B cell (primary cell): Measurements from ENCODE around the gene MED25. TPM values are rescaled to one million over a fixed set of nuclear protein-coding genes. Genes with fewer than 3 reads are reported as not detected.

Experiments
- ATAC-seq: fragments of 200-7000 bp; cut with Tn5 transposase; one replicate; pipeline ENCODE4 v1.10.0; 2021; ENCODE audit warnings: low read depth, mild to moderate bottlenecking, moderate number of reproducible peaks, moderate library complexity
- CTCF ChIA-PET: fragments of 350-600 bp; sonication (Branson Sonifier 250); formaldehyde crosslinking; loops from one replicate; lab custom pipeline; 2021; ENCODE audit warnings: antibody characterized with exemption, inconsistent platforms; lab: Charles Lee
- POLR2A ChIA-PET: fragments of 350-600 bp; sonication (Branson Sonifier 250); formaldehyde crosslinking; loops from one replicate; lab custom pipeline; 2021; ENCODE audit warnings: antibody characterized with exemption; lab: Charles Lee
- DNase-seq: peaks from one replicate; pipeline ENCODE4 v3.0.0; 2013
- H2AFZ ChIP-seq: 2 replicates; pipeline ENCODE4 v1.6.1; 2012; ENCODE audit warnings: mild to moderate bottlenecking, low read depth, low read length; ENCODE audit not compliant: insufficient read depth, poor library complexity, severe bottlenecking
- H3K27ac ChIP-seq, 2 donors: 1 replicate in 1 of 2; 2 replicates in 1 of 2; pipeline ENCODE4 v1.5.1; 2012 to 2013; ENCODE audit warnings: low read length in 2 of 2, mild to moderate bottlenecking in 2 of 2, moderate library complexity in 1 of 2
- H3K27me3 ChIP-seq, 4 experiments: fragments of 200-600 bp in 1 of 4; sonication (generic) in 1 of 4; replicated peaks in 1 of 4; 1 replicate in 2 of 4; 2 replicates in 2 of 4; pipeline versions ENCODE4 v1.6.1 to v1.7.0; 2013 to 2016; ENCODE audit warnings: low read length in 3 of 4, mild to moderate bottlenecking in 2 of 4, mixed read lengths in 1 of 4, moderate library complexity in 1 of 4; ENCODE audit not compliant: insufficient read depth in 4 of 4, control insufficient read depth in 3 of 4; ENCODE audit errors: control extremely low read depth in 1 of 4
- H3K36me3 ChIP-seq, 2 experiments: replicated peaks in 1 of 2; 1 replicate in 1 of 2; 2 replicates in 1 of 2; pipeline versions ENCODE4 v1.6.1 to v1.7.1; 2013; ENCODE audit warnings: low read length in 1 of 2; ENCODE audit not compliant: insufficient read depth in 2 of 2, control insufficient read depth in 1 of 2; ENCODE audit errors: control extremely low read depth in 1 of 2, extremely low read depth in 1 of 2
- H3K4me1 ChIP-seq, 2 donors: fragments of 200-600 bp in 1 of 2; sonication (generic) in 1 of 2; 1 replicate in 1 of 2; 2 replicates in 1 of 2; pipeline versions ENCODE4 v1.5.1 to v1.6.1; 2013 to 2017; ENCODE audit warnings: low read length in 2 of 2; ENCODE audit not compliant: control insufficient read depth in 2 of 2, insufficient read depth in 2 of 2
- H3K4me2 ChIP-seq: replicated peaks from 2 replicates; pipeline ENCODE3; 2012; ENCODE audit warnings: mild to moderate bottlenecking, low read depth, low read length; ENCODE audit not compliant: poor library complexity, severe bottlenecking
- H3K4me3 ChIP-seq, 5 experiments: fragments of 200-600 bp in 1 of 5; sonication (generic) in 1 of 5; 1 replicate in 3 of 5; 2 replicates in 2 of 5; pipeline versions ENCODE4 v1.5.1 to v1.7.0; 2011 to 2016; ENCODE audit warnings: low read length in 4 of 5, mild to moderate bottlenecking in 4 of 5, low read depth in 2 of 5, control low read depth in 1 of 5, moderate library complexity in 1 of 5; ENCODE audit not compliant: insufficient read depth in 1 of 5; ENCODE audit errors: control extremely low read depth in 1 of 5, extremely low read depth in 1 of 5
- H3K79me2 ChIP-seq: fragments of 200-600 bp; sonication (generic); one replicate; pipeline ENCODE4 v1.6.0; 2016; ENCODE audit warnings: low read length; ENCODE audit not compliant: control insufficient read depth, insufficient read depth
- H3K9ac ChIP-seq: fragments of 200-600 bp; sonication (generic); 2 replicates; pipeline ENCODE4 v1.6.1; 2017; ENCODE audit warnings: mild to moderate bottlenecking, low read length, moderate library complexity
- H3K9me3 ChIP-seq, 3 donors: one replicate each; pipeline versions ENCODE4 v1.6.1 to v1.7.1; 2013; ENCODE audit warnings: low read length in 2 of 3; ENCODE audit not compliant: control insufficient read depth in 2 of 3, insufficient read depth in 1 of 3; ENCODE audit errors: control extremely low read depth in 1 of 3
- H4K20me1 ChIP-seq: 2 replicates; pipeline ENCODE4 v1.6.0; 2012; ENCODE audit warnings: mild to moderate bottlenecking, low read length; ENCODE audit not compliant: insufficient read depth, control insufficient read depth, poor library complexity, severe bottlenecking
- H3K27ac Mint-ChIP-seq: one replicate; pipeline ENCODE4 v1.8.0; 2021; ENCODE audit warnings: mixed read lengths
- H3K27me3 Mint-ChIP-seq: one replicate; pipeline ENCODE4 v1.8.0; 2021; ENCODE audit warnings: mixed read lengths
- H3K4me1 Mint-ChIP-seq: one replicate; pipeline ENCODE4 v1.8.0; 2021; ENCODE audit warnings: mixed read lengths
- H3K4me3 Mint-ChIP-seq: one replicate; pipeline ENCODE4 v1.8.0; 2021; ENCODE audit warnings: mixed read lengths
- H3K9me3 Mint-ChIP-seq: one replicate; pipeline ENCODE4 v1.8.0; 2022; ENCODE audit warnings: mixed read lengths; ENCODE audit not compliant: insufficient read depth
- CTCF ChIP-seq: fragments of 200-600 bp; IDR thresholded peaks from one replicate; pipeline ENCODE4 v1.8.0; 2022; ENCODE audit warnings: antibody characterized with exemption, mild to moderate bottlenecking
- EZH2 ChIP-seq: IDR thresholded peaks from 2 replicates; pipeline ENCODE4 v1.6.1; 2012; ENCODE audit warnings: borderline replicate concordance, low read depth, mild to moderate bottlenecking, moderate library complexity, low read length; ENCODE audit not compliant: insufficient read depth, poor library complexity, severe bottlenecking
- WGBS: methylation state at CpG from one replicate; pipeline ENCODE4 v1.1.5; 2013; ENCODE audit warnings: missing lambda C conversion rate; ENCODE audit not compliant: insufficient coverage; 5-methylcytosine and 5-hydroxymethylcytosine counted together
- intact Hi-C: fragments of 100-400 bp; cut with micrococcal nuclease; formaldehyde crosslinking; loops from one replicate; pipeline ENCODE4 v1.10.0; 2022
- polyA plus RNA-seq: library from polyadenylated mRNA; depleted of rRNA; stranded (reverse); fragments of >200 nt; gene quantifications from 2 replicates; pipeline ENCODE4 v1.2.3, GENCODE V29; 2012
- total RNA-seq, 2 donors: library from RNA; stranded (reverse); fragments of 120-200 nt in 1 of 2; gene quantifications; 1 replicate in 1 of 2; 2 replicates in 1 of 2; pipeline versions ENCODE4 v1.2.3 to v1.2.4, GENCODE V29; 2013 to 2022

MED25 gene
- total and polyA plus RNA-seq, 2 donors (not counting 1 experiment from before 2014, with no cell fraction given) = 93.0 to 126 TPM

- Mint-ChIP-seq H3K4me1 (peaks cover 19% of the 10 kb centered on the region), H3K27ac (no peak overlapping the region)
- peaks cover 0 to 51% of the 10 kb centered on the region in 2 experiments for H3K36me3 ChIP-seq
Measured at GRCh38 chr19:49856574-49857021, 38.5 kb downstream of the MED25 start.

More at GRCh38 chr19:49856574-49857021, 38.5 kb downstream of the MED25 start:
- H3K4me2 ChIP-seq = no peak overlapping the region
- H3K4me1 ChIP-seq = peaks cover 17 to 24% of the 10 kb centered on the region in 2 donors
- POLR2A ChIA-PET = interaction anchor here (0.6 kb wide), 1 partner anchor 46 kb away, joined by 5 read pairs; no protein-coding TSS in a partner anchor
- H3K27ac ChIP-seq = no peak overlapping the region
- peaks cover 25% of the 10 kb centered on the region for H3K79me2 ChIP-seq
- 98% methylated on average over 12 of the region's 18 CpGs for WGBS
- peaks cover 95% of the 10 kb centered on the region for H4K20me1 ChIP-seq
- TF ChIP-seq EZH2 (no peak), CTCF (no peak)
- H3K9me3 Mint-ChIP-seq = no peaks in the 10 kb centered on the region
- no peak overlapping the region for H3K4me3 Mint-ChIP-seq
- no peaks in the 10 kb centered on the region for H3K27me3 Mint-ChIP-seq
- no peaks in the 10 kb centered on the region for H3K9me3 ChIP-seq
- CTCF ChIA-PET = no interaction called here
- no peak overlapping the region for H2AFZ ChIP-seq
- no peak overlapping the region for H3K4me3 ChIP-seq
- no peak for ATAC-seq
- no peak for DNase-seq
- no peak overlapping the region for H3K9ac ChIP-seq
- intact Hi-C loops = no loop called here
- H3K27me3 ChIP-seq = no peaks in the 10 kb centered on the region
